AG09319 (cell line): ENCODE results near the gene MYH3.

ENCODE experiments used
- DNase-seq: peaks from one replicate; pipeline ENCODE4 v3.0.0-alpha.2; 2010; ENCODE audit warnings: low read depth; ENCODE audit errors: extremely low read depth
- TF ChIP-seq, protein P1 (sequence below): IDR thresholded peaks from 2 replicates; pipeline ENCODE4 v1.5.1; 2011; ENCODE audit warnings: low read depth, mild to moderate bottlenecking, inconsistent platforms, low read length, moderate library complexity

Gene MYH3

DNA sequence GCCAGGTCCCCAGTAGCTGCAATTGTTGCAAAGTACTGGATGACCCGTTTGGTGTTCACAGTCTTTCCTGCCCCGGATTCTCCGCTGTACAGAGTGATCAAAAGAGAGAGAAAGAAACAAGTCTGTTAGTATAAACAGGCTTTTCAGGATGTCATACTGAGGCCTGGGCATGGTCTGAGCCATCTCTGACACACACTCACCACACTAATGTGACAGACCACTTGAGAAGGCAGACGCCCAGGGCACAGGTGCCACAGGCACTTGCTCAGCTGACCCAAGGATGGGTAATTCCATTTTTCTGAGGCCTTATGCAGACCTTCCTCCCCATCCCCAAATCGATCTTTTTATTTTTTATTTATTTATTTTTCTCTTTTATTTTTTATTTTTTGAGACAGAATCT, 7.5 kb downstream of the MYH3 start:
- TF ChIP-seq, protein P1, sequence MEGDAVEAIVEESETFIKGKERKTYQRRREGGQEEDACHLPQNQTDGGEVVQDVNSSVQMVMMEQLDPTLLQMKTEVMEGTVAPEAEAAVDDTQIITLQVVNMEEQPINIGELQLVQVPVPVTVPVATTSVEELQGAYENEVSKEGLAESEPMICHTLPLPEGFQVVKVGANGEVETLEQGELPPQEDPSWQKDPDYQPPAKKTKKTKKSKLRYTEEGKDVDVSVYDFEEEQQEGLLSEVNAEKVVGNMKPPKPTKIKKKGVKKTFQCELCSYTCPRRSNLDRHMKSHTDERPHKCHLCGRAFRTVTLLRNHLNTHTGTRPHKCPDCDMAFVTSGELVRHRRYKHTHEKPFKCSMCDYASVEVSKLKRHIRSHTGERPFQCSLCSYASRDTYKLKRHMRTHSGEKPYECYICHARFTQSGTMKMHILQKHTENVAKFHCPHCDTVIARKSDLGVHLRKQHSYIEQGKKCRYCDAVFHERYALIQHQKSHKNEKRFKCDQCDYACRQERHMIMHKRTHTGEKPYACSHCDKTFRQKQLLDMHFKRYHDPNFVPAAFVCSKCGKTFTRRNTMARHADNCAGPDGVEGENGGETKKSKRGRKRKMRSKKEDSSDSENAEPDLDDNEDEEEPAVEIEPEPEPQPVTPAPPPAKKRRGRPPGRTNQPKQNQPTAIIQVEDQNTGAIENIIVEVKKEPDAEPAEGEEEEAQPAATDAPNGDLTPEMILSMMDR = no peak

DNA sequence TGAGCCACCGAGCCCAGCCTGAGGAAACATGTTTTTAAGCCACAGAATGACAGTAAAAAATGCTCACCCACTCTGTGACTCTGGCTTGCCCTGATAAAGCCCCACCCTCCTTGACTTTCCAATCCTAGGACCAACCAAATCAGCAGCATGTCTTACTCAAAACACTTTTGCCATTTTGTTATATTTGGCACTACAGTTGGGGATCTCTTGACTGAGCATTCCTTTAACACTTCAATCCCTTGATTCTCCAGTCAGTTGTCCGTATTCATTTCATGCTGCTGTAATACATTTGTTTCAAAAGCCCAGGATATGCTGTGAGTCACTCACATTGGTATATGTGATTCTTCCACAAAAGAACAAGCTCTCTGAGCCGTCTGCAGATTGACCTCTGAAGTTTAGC, 8.2 kb downstream of the MYH3 start:
- TF ChIP-seq, protein P1 = no peak
- no peak for DNase-seq

More for the DNA sequence above, 7.5 kb downstream of the MYH3 start:
- DNase-seq = no peak

DNA sequence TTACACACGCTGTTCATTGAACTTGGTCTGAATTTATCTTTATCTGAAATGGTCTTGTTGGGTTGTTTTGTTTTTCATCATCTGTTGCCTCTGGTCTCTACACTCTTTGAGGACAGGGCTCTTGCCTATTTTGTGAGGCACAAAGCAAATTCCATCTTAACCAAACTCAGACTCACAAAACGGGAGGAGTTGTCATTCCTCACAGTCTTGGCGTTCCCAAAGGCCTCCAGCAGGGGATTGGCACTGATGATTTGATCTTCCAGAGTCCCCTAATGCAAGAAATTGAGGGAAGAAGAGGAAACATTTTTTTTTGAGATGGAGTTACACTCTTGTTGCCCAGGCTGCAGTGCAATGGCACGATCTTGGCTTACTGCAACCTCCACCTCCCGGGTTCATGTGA, 8.7 kb downstream of the MYH3 start:
- TF ChIP-seq, protein P1 = no peak
- DNase-seq = no peak

DNA sequence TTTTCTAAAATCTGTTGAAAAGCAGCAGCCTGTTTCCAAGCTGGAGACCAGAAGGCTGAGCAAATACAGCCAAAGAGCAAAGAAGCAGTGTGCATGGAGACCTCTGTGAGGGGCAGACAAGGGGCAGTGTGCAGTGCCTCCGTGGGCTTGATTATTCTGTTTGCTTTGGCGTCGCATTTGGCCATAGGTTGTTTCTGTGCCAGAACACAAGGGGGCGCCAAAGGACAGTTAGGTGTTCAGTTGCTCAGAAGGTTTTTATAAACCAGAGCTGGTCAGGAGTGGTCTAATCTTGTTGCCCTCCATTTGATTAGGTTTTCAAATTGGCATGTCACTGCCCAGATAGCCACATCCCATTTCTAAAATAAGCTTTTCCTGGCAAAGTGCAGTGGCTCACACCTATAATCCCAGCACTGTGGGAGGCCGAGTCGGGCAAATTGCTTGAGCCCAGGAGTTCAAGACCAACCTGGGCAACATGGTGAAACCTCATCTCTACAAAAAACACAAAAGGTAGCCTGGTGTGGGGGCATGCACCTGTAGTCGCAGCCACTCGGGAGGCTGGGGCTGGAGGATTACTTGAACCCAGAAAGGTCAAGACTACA, 10.6 kb downstream of the MYH3 start:
- TF ChIP-seq, protein P1 = peak; percentile 89
- peak; percentile 34 for DNase-seq

DNA sequence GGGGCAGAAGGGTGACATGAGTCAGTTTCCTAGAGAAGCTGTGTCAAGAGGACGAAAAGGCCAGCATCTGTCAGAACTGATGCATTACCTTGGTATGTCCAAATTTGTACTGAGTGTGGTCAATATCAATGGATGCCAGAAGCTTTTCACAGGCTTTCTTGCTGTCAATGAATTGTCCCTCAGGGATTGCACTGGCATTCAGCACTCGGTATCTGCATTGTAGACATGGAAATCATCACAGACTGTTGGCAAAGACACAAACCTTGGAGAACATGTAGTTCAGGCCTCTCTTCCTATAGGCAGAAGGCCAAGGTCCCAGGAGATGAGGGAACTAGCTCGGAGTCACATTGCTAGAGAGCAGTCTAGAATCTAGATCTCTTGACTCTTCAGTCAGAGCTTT, 16.6 kb downstream of the MYH3 start:
- DNase-seq = no peak
- TF ChIP-seq, protein P1 = no peak

DNA sequence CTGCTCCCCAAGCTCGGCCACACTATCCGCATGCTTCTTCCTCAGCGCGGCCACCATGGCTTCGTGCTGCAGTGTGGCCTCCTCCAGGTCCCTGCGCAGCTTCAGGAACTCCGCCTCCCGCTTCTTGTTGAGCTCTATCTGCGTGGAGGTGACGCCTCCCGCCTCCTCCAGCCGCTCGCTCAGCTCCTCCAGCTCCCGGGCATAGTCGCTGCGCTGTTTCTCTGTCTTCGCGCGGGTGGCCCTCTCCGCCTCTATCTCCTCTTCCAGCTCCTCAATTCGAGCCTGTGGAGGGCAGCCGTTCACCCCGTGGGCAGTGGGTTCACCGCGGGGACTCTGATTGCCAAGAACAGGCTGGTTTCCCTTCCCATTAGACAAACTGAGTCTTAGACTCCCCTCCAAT, 19.0 kb downstream of the MYH3 start:
- no peak for DNase-seq
- TF ChIP-seq, protein P1 = no peak

DNA sequence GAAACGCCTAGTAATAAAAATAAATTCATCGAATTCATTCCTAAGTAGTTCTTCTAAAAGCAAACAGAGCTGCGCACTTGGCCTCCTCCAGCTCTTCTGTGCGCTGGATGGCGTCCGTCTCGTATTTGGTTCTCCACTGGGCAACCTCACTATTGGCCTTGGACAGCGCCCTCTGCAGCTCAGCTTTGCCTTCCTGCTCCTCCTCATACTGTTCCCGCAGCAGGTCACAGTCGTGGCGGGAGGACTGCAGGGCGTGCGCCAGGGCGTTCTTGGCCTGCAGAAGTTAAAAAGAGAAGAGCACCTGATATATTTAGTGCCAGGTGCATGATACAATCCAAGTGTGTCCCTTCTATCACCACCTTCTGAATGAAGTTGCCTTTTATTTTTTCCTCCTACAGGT, 21.8 kb downstream of the MYH3 start:
- DNase-seq = no peak
- TF ChIP-seq, protein P1 = no peak
